ENCODE data around the gene ITM2C.

- TF ChIP-seq CTCF (conservative IDR thresholded peaks at IDR 0.05): no peak
- TF ChIP-seq ZFX (IDR thresholded peaks at IDR 0.05): no peak
These were observed 41.3 kb upstream of the ITM2C start for GRCh38 chr2:230823264-230823964.
